Left lung (tissue), 10 donors: ENCODE results near the gene TAS2R40. TPM values are rescaled to one million over a fixed set of nuclear protein-coding genes. Genes with fewer than 3 reads are reported as not detected.

Source experiments
- ATAC-seq: fragments of 200-7000 bp; cut with Tn5 transposase; one replicate; pipeline ENCODE4 v1.9.1; 2020; ENCODE audit warnings: moderate library complexity
- DNase-seq, 4 donors: peaks; one replicate each; pipeline ENCODE4 v3.0.0-alpha.2; 2013 to 2020
- H3K27ac ChIP-seq, 2 donors: fragments of 200-600 bp; sonication (generic) in 1 of 2; one replicate each; pipeline versions ENCODE4 v1.5.0 to v1.8.0; 2020 to 2021
- H3K27me3 ChIP-seq, 2 donors: fragments of 200-600 bp; sonication (generic) in 1 of 2; one replicate each; pipeline versions ENCODE4 v1.5.0 to v1.8.0; 2020 to 2021
- H3K36me3 ChIP-seq, 2 donors: fragments of 200-600 bp; sonication (generic) in 1 of 2; one replicate each; pipeline versions ENCODE4 v1.5.0 to v1.8.0; 2020 to 2021
- H3K4me1 ChIP-seq, 2 donors: fragments of 200-600 bp; one replicate each; pipeline ENCODE4 v1.8.0; 2021
- H3K4me3 ChIP-seq, 2 donors: fragments of 200-600 bp; sonication (generic) in 1 of 2; one replicate each; pipeline versions ENCODE4 v1.5.0 to v1.8.0; 2020 to 2021; ENCODE audit warnings: mild to moderate bottlenecking in 1 of 2
- H3K9me3 ChIP-seq, 2 donors: fragments of 200-600 bp; sonication (generic) in 1 of 2; one replicate each; pipeline versions ENCODE4 v1.5.0 to v1.8.0; 2020 to 2021
- CTCF ChIP-seq, 2 donors: fragments of 200-600 bp; sonication (generic) in 1 of 2; IDR thresholded peaks; one replicate each; pipeline versions ENCODE4 v1.5.0 to v1.8.0; 2021; ENCODE audit warnings: antibody characterized with exemption in 2 of 2
- intact Hi-C, 2 donors: fragments of 100-400 bp; cut with DNase I; formaldehyde crosslinking; loops; one replicate each; pipeline versions ENCODE4 v1.11.2 to v1.14.2; 2022
- polyA plus RNA-seq, 6 donors: library from polyadenylated mRNA; unstranded; fragments of 120-200 nt; gene quantifications; one replicate each; pipeline ENCODE4 v1.2.1, GENCODE V29; 2013; ENCODE audit not compliant: insufficient read length in 6 of 6
- total RNA-seq, 2 donors: library from RNA; stranded (reverse); fragmentation: NEBNext Ultra II Directional; extraction: Animal tissue kit (Norgen Biotek cat#: 25700); gene quantifications; one replicate each; pipeline ENCODE4 v1.2.1, GENCODE V29; 2021
- donor health status: DM: no; HTN: yes; CAD: no.
- donor health status: DM: no; HTN: no; CAD: no.

TAS2R40 gene
- total and polyA plus RNA-seq, 8 donors, result not detected

DNA sequence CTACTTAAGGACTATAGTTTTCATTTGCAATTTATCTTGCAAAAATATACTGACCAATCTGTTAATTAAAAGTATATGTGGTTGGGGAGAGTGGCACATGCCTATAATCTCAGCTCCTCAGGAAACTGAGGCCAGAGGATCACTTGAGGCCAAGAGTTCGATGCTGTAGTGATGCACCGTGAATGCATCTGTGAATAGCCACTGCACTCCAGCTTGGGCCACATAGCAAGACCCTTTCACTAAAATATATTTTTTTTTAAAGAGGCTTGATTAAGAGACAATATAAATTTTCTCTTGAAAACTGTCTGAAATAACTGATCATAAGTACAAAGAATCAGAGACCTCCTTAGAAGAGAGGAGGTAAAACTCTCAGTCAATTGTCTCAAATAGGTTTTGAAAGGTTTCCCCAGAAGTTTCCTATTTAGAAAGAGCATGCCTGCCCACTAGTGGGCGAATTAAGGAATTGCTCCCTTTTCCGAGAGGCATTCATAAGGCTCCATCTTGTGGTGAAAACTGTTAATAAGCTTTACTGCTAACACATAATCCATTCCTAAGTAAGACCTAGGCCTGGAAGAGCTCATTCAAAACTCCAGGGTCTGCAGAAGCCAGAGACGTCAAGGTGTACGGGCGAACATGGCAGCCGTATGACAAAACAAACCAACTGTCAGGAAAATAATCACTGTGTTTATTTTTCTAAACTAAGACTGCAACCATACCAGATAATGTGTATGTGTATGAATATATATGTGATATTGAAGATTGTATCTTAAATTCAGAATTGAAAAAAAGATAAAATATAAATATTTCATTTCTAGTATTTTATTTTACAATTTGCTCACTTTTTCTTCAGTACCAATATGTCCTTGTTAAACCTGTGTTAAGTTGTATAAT is 6.8 kb upstream of the TAS2R40 start:
- Histone ChIP-seq H3K4me3 (no peak overlapping the region), H3K27ac (no peak overlapping the region), H3K36me3 (no peaks in the 10 kb centered on the region), H3K4me1 (no peaks in the 10 kb centered on the region), H3K9me3 (no peaks in the 10 kb centered on the region), H3K27me3 (no peaks in the 10 kb centered on the region)
- DNase-seq (peak in 2 of 4 donors; percentile 74 to 84), ATAC-seq (peak; percentile 100)
- peak; percentile 98 to 100 for TF ChIP-seq CTCF (IDR thresholded peaks at IDR 0.05)
- intact Hi-C loops, result loop anchor here (10.0 kb wide), 2 partner anchors 210 to 360 kb away; partner anchors contain the start of gene EPHB6 (in 1 of the 2)

- DNase-seq (no peak), ATAC-seq (no peak)
- Histone ChIP-seq H3K9me3 (no peaks in the 10 kb centered on the region), H3K4me3 (no peak overlapping the region), H3K4me1 (no peaks in the 10 kb centered on the region), H3K27ac (no peak overlapping the region), H3K27me3 (no peaks in the 10 kb centered on the region), H3K36me3 (no peaks in the 10 kb centered on the region)
- intact Hi-C loops, result loop anchor here (2.0 to 10.0 kb wide), 3 partner anchors 207 to 361 kb away; partner anchors contain the start of gene EPHB6 (in 1 of the 2)
- no peak for TF ChIP-seq CTCF (IDR thresholded peaks at IDR 0.05)
These were observed 5.7 kb upstream of the TAS2R40 start for GRCh38 chr7:143216151-143216550.

GRCh38 chr7:143216686-143217085 is 5.2 kb upstream of the TAS2R40 start:
- ATAC-seq, result no peak
- no peak overlapping the region for H3K4me3 ChIP-seq
- intact Hi-C loops, result loop anchor here (2.0 to 10.0 kb wide), 3 partner anchors 208 to 362 kb away; partner anchors contain the start of gene EPHB6 (in 1 of the 2)
- H3K27ac ChIP-seq, result no peak overlapping the region
- no peaks in the 10 kb centered on the region for H3K4me1 ChIP-seq
- no peak for TF ChIP-seq CTCF (IDR thresholded peaks at IDR 0.05)
- H3K27me3 ChIP-seq, result no peaks in the 10 kb centered on the region
- DNase-seq, result no peak
- no peaks in the 10 kb centered on the region for H3K9me3 ChIP-seq
- no peaks in the 10 kb centered on the region for H3K36me3 ChIP-seq

GRCh38 chr7:143217806-143218205 is 4.0 kb upstream of the TAS2R40 start:
- intact Hi-C loops, result loop anchor here (2.0 to 10.0 kb wide), 3 partner anchors 209 to 363 kb away; partner anchors contain the start of gene EPHB6 (in 1 of the 2)
- no peaks in the 10 kb centered on the region for H3K36me3 ChIP-seq
- DNase-seq, result no peak
- no peak for TF ChIP-seq CTCF (IDR thresholded peaks at IDR 0.05)
- H3K4me3 ChIP-seq, result no peak overlapping the region
- H3K27ac ChIP-seq, result no peak overlapping the region
- H3K27me3 ChIP-seq, result no peaks in the 10 kb centered on the region
- ATAC-seq, result no peak
- peaks cover 0 to 7% of the 10 kb centered on the region in 2 donors for H3K4me1 ChIP-seq
- no peaks in the 10 kb centered on the region for H3K9me3 ChIP-seq

GRCh38 chr7:143221286-143221685 is 551 bp upstream of the TAS2R40 start:
- no peak for ATAC-seq
- intact Hi-C loops, result no loop called here

More at GRCh38 chr7:143221286-143221685, 551 bp upstream of the TAS2R40 start:
- peak overlapping the region in 1 of 2 donors; percentile 1 for H3K4me3 ChIP-seq
- peak overlapping the region in 1 of 2 donors; percentile 93 for H3K27ac ChIP-seq
- H3K9me3 ChIP-seq, result no peaks in the 10 kb centered on the region
- no peak for DNase-seq
- H3K36me3 ChIP-seq, result no peaks in the 10 kb centered on the region
- TF ChIP-seq CTCF (IDR thresholded peaks at IDR 0.05), result no peak
- H3K27me3 ChIP-seq, result no peaks in the 10 kb centered on the region
- peaks cover 0 to 16% of the 10 kb centered on the region in 2 donors for H3K4me1 ChIP-seq
